K562 (cell line): ENCODE measurements around the gene OLFML2B. TPM values are rescaled to one million over a fixed set of nuclear protein-coding genes. Genes with fewer than 3 reads are reported as not detected.
A peak's percentile ranks its signal among the peaks of the same experiment; 100 is the strongest.

Experiments
- AFF1 ChIP-seq, 2 experiments: fragments of 450-650 bp; IDR thresholded peaks; 2 replicates each; pipeline ENCODE4 v1.6.1; 2018; ENCODE audit warnings: mild to moderate bottlenecking in 2 of 2, low read depth in 1 of 2; ENCODE audit not compliant: partially characterized antibody in 2 of 2
- RBBP5 ChIP-seq: fragments of 200-600 bp; sonication (generic); IDR thresholded peaks from 2 replicates; pipeline ENCODE4 v1.6.1; 2012; ENCODE audit warnings: borderline replicate concordance, mild to moderate bottlenecking, low read length, control low read depth, inconsistent platforms; ENCODE audit not compliant: insufficient read depth, poor library complexity, severe bottlenecking
- REST ChIP-seq, 2 experiments: fragments of 450-650 bp; formaldehyde crosslinking in 1 of 2; IDR thresholded peaks; 2 replicates each; pipeline versions ENCODE4 v1.4.0 to v1.6.1; 2014 to 2020; ENCODE audit warnings: mild to moderate bottlenecking in 2 of 2, borderline replicate concordance in 1 of 2, low read depth in 1 of 2
- SNAPC5 ChIP-seq: fragments of 250-450 bp; sonication (Bioruptor Pico); IDR thresholded peaks from 2 replicates; pipeline ENCODE4 v1.8.0; 2021; ENCODE audit warnings: moderate library complexity, mild to moderate bottlenecking, inconsistent platforms
- polyA plus RNA-seq, 8 experiments: library from polyadenylated mRNA; depleted of rRNA in 4 of 8; stranded (reverse) in 5 of 8; unstranded in 3 of 8; fragments of >200 nt; fragmentation: Nextera tagmentation in 2 of 8; fragmentation: Illumina TruSeq in 1 of 8; extraction: Ambion mirVana in 2 of 8; extraction: Trizol in 1 of 8; gene quantifications; 2 replicates each; pipeline versions ENCODE4 v1.2.1 to v1.2.3, GENCODE V29; 2011 to 2014; ENCODE audit warnings: inconsistent platforms in 1 of 8, missing spikeins in 1 of 8
- total RNA-seq, 7 experiments: library from RNA; depleted of rRNA in 6 of 7; stranded (reverse); fragments of >200 nt in 6 of 7; fragmentation: Illumina TruSeq in 2 of 7; extraction: Trizol in 2 of 7; gene quantifications; 2 replicates each; pipeline versions ENCODE4 v1.2.1 to v1.2.3, GENCODE V29; 2011 to 2021; ENCODE audit warnings: low replicate concordance in 1 of 7

OLFML2B gene
- total and polyA plus RNA-seq, 9 of the 15 experiments (the other 6 are each of a cell fraction or from before 2014, with no cell fraction given) = not detected

DNA sequence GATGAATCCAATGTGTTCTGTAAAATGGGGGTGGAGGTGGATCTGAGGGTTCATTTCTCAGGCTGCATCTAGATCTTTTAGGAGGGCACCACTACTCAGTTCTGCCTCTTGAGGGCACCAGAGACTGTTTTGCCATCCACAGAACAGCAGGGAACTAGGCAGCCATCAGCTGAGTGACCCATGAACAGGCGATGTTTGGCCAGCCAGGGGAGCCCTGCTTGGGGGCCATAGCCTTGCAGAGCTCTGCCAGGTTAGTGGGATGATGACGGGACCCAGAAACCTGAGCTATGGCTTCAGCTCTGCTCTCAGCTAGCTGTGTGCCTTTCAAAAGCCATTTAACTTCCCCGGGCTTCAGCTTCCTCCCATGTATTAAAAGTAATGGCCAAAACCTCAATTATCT lies 32.4 kb upstream of the OLFML2B start (continued):
- no peak for TF ChIP-seq RBBP5
- TF ChIP-seq SNAPC5 (CRISPR knock-in tag) = no peak
- peak in 1 of 2 experiments; percentile 88 for TF ChIP-seq AFF1 (IDR thresholded peaks at IDR 0.05; ENCODE audit: low read depth in 1 of 2, partially characterized antibody in 2 of 2)
- peak; percentile 75 for TF ChIP-seq REST (IDR thresholded peaks at IDR 0.05; ENCODE audit: borderline replicate concordance)
- TF ChIP-seq REST (CRISPR knock-in tag; IDR thresholded peaks at IDR 0.05; ENCODE audit: low read depth) = no peak
